OCI-M1 (cell line): Measurements from ENCODE around the gene TRIM44.
A peak's percentile ranks its signal among the peaks of the same experiment; 100 is the strongest.

ENCODE experiments used
- DNase-seq: peaks from one replicate; lab custom pipeline; 2025; lab: John Stamatoyannopoulos, UW

Gene TRIM44

GRCh38 chr11:35662649-35663407 is at the start of gene TRIM44:
Gene TRIM44, plus strand, starts transcription at chr11:35662775. Its CDS starts 337 bp downstream, at chr11:35663112.
- peak; percentile 86 for DNase-seq

DNA sequence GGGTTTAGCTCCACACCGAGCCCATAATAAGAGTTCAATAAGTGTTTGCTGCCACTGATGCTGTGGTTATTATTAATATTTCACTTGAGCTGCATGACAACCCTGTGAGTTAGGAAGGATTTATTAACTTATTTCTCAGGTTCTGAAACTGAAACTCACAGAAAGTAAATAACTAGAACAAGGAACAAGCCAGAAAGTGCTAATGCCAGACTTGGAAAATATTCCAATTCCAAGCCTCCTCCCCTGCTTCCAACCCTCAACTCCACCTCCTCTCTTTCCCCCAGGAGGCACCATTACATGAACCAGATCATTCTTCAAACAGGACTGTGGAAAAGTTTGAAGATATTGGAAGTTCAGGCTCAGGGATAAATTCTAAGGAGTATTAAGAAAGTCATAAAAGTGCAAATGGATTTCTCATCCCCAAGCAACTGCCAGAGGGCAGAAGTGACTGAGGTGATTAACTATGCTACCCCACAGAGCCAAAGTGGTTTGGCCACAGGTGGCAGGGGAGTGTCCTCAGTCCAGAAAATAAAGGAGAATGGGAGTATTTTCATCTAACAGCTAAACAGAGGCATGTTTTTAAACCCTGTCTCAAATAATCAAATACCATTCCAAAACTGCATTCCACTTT is 47.5 kb upstream of the TRIM44 start:
- no peak for DNase-seq

DNA sequence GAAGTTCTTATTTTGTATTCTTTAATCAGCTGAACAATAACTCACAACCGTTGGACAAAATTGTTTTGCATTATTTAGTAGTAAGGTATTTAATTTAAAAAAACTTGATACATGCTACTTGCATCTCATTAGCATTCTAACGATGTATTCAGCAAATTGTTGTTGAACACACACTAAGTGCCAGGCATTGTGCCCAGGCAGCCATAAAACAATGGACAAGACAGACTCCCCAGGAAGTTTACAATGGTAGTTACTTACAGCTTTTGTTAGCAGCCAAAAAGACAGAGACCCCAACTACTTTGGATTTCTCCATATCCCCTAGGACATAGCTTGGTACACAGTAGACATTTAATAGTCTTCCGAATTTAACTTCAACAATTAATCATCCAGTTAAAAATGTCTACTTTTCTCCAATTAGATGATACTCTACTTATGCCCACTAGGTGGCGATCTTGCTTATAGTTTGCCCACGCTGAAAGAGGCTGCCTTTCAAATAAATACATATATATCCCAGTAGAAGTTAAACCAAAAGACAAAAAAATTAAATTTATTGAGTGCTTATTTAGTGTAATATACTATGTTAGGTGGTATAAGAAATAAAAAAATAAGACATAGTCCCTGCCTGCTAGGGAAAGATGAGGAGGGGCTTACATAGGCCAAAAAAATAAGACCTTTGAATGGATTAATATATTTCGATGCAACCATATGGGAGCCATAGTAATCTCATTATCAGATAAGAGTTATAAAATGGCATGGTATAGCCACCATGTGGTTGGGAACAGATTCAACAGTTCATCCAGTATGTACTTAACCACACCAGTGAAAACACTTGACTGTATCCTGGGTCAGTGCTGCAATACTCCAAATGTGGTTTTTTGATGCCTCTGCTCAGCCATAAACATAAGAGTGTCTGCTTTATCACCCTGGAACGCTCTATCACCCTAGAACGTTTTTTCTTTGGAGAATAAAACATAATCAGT is 46.4 kb upstream of the TRIM44 start:
- peak; percentile 74 for DNase-seq

DNA sequence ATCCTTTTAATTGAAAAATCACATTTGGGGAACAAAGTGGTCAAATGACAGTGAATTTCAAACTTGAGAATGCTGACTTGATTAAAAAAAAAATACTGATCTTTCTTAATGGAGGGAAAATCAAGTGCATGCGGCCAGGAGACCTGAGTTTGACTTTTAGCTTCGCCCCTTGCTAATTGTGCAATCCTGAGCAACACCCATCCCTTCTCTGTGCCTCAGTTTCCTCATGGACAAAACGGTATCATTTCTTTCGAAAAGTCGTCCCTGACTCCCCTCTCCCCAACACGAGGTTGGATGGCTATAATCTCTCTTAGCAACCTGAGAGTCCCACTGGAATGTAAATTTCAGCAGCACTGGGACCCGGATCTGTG is 45.3 kb upstream of the TRIM44 start:
- DNase-seq: no peak

- peak; percentile 31 for DNase-seq
Measured at GRCh38 chr11:35617687-35618496, 44.7 kb upstream of the TRIM44 start, which contains the start of gene FJX1. Gene FJX1, plus strand, starts transcription at chr11:35618460. Its CDS starts 177 bp downstream, at chr11:35618637.

DNA sequence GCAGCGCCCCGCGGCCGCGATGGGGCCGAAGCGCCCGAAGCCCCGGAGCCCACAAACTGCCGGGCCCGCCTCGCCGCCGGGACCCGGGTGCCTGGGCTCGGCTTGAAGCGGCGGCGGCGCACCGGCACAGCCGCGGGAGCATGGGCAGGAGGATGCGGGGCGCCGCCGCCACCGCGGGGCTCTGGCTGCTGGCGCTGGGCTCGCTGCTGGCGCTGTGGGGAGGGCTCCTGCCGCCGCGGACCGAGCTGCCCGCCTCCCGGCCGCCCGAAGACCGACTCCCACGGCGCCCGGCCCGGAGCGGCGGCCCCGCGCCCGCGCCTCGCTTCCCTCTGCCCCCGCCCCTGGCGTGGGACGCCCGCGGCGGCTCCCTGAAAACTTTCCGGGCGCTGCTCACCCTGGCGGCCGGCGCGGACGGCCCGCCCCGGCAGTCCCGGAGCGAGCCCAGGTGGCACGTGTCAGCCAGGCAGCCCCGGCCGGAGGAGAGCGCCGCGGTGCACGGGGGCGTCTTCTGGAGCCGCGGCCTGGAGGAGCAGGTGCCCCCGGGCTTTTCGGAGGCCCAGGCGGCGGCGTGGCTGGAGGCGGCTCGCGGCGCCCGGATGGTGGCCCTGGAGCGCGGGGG is 44.0 kb upstream of the TRIM44 start:
- DNase-seq: peak; percentile 43

- DNase-seq: peak; percentile 43
Measured at GRCh38 chr11:35619116-35619854, 43.3 kb upstream of the TRIM44 start.

DNA sequence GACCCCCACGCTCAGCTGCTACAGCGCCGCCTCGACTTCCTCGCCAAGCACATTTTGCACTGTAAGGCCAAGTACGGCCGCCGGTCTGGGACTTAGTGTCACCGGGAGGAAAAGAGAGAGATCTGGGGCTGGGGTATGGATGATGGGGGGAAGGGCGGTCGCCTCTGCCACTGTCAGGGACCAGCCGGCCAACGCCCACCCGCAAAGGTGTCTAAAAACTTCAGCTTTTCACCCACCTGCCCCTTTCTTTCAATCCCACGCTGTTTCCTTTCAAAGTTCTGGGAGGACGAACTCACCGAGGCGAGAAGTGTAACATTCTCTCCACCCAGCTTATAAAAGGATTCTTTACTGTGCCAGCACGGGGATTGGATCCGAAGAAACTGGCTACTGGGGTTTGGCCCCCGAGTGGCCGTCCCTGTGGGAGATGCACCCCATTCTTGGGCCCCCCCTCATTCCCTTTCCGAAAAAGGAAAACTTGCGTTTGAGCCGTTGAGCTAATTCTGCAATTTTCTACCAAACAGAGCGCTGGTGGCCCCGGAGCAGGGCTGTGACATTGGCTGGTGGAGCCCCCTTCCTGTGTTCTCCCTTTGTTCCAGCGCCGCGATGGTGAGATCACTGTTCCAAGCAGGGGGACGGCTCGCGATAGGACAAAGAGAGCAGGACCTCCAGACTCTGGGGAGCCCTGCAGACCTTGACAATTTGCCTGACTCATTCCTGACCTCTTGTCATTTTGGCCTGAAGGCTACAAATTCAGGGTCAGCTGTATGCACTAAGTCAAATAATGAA is 42.5 kb upstream of the TRIM44 start:
- no peak for DNase-seq

GRCh38 chr11:35620795-35621194 is 41.8 kb upstream of the TRIM44 start:
- no peak for DNase-seq

- no peak for DNase-seq
Measured at GRCh38 chr11:35621620-35622019, 41.0 kb upstream of the TRIM44 start.

- DNase-seq: no peak
Measured at GRCh38 chr11:35622070-35622469, 40.5 kb upstream of the TRIM44 start.

DNA sequence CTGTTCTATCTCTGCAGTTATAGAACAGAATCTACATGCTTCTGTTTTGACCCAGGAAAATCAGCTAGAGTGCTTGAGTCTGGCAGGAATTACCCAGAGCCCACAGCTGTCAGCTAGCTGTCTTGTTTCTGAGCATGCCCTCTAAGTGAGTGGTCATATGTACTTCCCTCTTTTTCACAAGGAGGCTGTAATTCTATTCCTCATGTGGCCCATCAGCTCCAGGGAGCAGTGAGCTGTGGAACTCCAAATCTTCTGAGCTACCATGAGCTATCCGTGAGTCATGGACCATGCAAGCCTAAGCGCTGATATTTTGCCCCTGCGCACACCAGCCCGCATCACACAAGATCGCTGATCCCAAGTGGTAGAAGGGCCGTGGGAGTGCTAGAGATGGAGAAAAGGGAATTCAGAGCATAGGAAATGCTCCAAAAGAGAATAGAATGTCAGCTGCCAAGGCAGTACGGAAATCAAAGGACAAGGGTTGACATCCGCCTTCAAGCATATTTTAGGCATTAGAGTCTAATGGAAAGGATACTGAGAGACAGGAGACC is 38.9 kb upstream of the TRIM44 start:
- peak; percentile 31 for DNase-seq

- DNase-seq: no peak
Measured at GRCh38 chr11:35624316-35624715, 38.3 kb upstream of the TRIM44 start.

DNA sequence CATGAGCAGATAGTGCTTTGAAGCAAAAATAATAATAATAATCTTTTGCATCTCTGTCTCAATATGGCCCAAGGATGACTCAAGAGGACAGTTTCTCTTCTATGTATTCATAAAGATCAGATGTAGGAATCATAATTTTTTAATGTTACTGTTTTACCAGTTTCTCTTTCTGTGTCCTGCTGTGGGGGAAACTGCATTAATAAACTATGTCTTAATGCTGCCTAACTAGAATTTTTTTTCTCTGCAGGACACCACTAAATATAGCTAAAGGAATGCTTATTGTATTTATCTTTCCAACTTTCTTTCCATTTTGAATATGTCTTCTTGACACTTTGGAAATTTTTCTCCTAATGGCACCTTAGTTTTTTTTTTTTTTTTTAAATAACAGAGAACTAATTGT is 37.8 kb upstream of the TRIM44 start:
- no peak for DNase-seq

- peak; percentile 28 for DNase-seq
Measured at GRCh38 chr11:35626501-35626900, 36.1 kb upstream of the TRIM44 start.

GRCh38 chr11:35629511-35629910 is 33.1 kb upstream of the TRIM44 start:
- DNase-seq: no peak

- no peak for DNase-seq
Measured at GRCh38 chr11:35629914-35630313, 32.7 kb upstream of the TRIM44 start.

DNA sequence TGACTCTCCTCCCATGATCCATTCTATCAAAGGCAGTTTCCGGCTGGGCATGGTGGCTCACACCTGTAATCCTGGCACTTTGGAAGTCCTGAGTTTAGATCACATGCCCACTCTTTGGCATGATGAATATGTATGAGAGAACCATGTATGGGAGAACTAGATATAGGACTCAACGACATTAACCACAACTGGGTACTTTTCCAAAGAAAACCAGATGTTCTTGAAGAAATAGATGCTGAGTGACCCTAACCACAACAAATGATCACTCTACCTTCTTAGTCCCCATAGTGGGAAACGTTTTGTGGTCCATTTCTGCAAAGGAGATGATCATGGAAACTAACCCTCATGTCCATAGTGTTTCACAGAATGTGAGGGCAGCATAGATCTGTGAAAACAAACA is 30.7 kb upstream of the TRIM44 start:
- no peak for DNase-seq

DNA sequence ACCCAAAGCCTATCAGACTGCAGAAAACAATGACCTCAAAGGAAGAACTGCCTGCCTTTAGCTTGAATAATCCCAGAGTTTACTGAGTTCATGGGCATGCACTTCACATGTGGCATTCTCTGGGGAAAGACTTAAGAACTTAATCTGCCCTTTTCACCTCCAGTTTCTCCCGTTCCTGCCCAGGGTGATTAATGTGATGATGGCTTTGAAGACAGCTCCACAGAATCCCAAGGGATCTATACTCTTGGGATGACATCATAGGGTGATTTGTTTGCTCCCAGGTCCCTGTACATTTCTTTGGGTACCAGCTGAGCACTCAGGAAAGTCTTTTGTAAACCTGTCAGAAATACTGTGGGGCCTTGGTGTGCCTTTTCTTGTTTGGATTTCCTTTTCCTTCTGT is 30.3 kb upstream of the TRIM44 start:
- no peak for DNase-seq
